ENCODE data around the gene NRF1. TPM values are rescaled to one million over a fixed set of nuclear protein-coding genes. Genes with fewer than 3 reads are reported as not detected.

NRF1 gene
- total and polyA plus RNA-seq, 2 of the 13 experiments (the other 11 are each of a cell fraction or from before 2014, with no cell fraction given) = 9.3 to 10.1 TPM

DNA sequence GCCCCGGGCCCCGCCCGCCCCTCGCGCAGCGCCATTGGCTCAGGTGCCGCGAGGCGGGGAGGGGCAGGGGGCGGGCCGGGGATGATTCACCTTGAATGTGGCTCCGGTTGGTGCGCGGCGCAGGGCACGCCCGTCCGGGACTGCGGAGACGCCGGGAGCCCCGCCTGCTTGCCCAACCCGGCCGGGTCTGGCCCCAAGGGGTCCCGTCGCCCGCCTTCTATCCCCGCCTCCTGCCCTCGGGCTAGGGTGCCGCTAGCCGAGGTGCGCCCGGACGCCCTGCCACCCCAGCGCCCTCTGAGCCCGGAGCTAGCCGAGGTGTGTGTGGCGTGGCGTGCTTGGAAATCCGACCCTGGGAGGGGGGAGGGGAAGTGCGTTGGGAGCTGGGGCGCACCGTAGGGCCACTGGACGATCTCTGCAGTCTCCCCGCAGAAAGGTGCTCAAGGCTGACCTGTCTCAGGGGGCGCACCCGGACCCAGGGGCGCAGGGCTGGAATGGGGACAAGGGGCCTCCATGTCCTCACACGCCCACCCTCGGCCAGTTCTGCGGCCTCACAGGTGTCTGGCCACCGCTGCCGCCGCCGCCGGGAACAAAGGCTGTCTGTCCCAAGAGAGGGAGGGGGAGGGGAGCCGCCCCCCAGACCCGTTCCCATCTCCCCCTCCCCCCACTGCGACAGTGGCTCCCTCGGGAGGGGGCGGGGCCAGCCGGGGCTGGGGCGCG is 168.9 kb downstream of the NRF1 start (continued):
- TF ChIP-seq, protein P1, sequence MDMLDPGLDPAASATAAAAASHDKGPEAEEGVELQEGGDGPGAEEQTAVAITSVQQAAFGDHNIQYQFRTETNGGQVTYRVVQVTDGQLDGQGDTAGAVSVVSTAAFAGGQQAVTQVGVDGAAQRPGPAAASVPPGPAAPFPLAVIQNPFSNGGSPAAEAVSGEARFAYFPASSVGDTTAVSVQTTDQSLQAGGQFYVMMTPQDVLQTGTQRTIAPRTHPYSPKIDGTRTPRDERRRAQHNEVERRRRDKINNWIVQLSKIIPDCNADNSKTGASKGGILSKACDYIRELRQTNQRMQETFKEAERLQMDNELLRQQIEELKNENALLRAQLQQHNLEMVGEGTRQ (IDR thresholded peaks at IDR 0.05; ENCODE audit: low read depth, low read length) = no peak
- TF ChIP-seq, protein P1 (CRISPR knock-in tag; IDR thresholded peaks at IDR 0.05; ENCODE audit: borderline replicate concordance) = no peak
- TF ChIP-seq MEF2D (CRISPR knock-in tag; IDR thresholded peaks at IDR 0.05) (no peak), ZBTB7B (CRISPR knock-in tag; IDR thresholded peaks at IDR 0.05) (no peak), KLF9 (CRISPR knock-in tag; IDR thresholded peaks at IDR 0.05; ENCODE audit: low read depth) (no peak), ZNF775 (CRISPR knock-in tag; IDR thresholded peaks at IDR 0.05; ENCODE audit: borderline replicate concordance) (no peak), AGO2 (optimal IDR thresholded peaks at IDR 0.05; ENCODE audit: low read depth, low read length) (no peak), PHF20 (CRISPR knock-in tag; IDR thresholded peaks at IDR 0.05) (no peak), TCF7L2 (IDR thresholded peaks at IDR 0.05; ENCODE audit: low read depth, low read length) (no peak), WIZ (CRISPR knock-in tag; IDR thresholded peaks at IDR 0.05) (no peak), JDP2 (CRISPR knock-in tag; IDR thresholded peaks at IDR 0.05; ENCODE audit: borderline replicate concordance) (no peak), ZNF629 (CRISPR knock-in tag; conservative IDR thresholded peaks at IDR 0.05) (no peak), ZNF124 (CRISPR knock-in tag; IDR thresholded peaks at IDR 0.05) (no peak), FOXA1 (IDR thresholded peaks at IDR 0.05) (no peak), FOXA1 (CRISPR knock-in tag; IDR thresholded peaks at IDR 0.05) (no peak), NFE2 (CRISPR knock-in tag; IDR thresholded peaks at IDR 0.05) (no peak), ATRX (CRISPR knock-in tag; IDR thresholded peaks at IDR 0.05; ENCODE audit: borderline replicate concordance) (no peak), NR2F2 (IDR thresholded peaks at IDR 0.05; ENCODE audit: borderline replicate concordance, low read depth) (no peak), SNAI1 (CRISPR knock-in tag; IDR thresholded peaks at IDR 0.05; ENCODE audit: borderline replicate concordance) (no peak), ZMYM4 (CRISPR knock-in tag; IDR thresholded peaks at IDR 0.05) (0 out of 2 replicates have a peak, but pooled peaks have one; percentile 20), ZC3H13 (CRISPR knock-in tag; IDR thresholded peaks at IDR 0.05) (0 out of 2 replicates have a peak, but pooled peaks have one; percentile 8), SALL2 (CRISPR knock-in tag; IDR thresholded peaks at IDR 0.05) (0 out of 2 replicates have a peak, but pooled peaks have one; percentile 30), ZSCAN12 (CRISPR knock-in tag; IDR thresholded peaks at IDR 0.05) (no peak), ZNF496 (CRISPR knock-in tag; IDR thresholded peaks at IDR 0.05; ENCODE audit: insufficient replicate concordance) (no peak)
- TF ChIP-seq, protein P2, sequence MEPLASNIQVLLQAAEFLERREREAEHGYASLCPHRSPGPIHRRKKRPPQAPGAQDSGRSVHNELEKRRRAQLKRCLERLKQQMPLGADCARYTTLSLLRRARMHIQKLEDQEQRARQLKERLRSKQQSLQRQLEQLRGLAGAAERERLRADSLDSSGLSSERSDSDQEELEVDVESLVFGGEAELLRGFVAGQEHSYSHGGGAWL (CRISPR knock-in tag; IDR thresholded peaks at IDR 0.05) = 0 out of 2 replicates have a peak, but pooled peaks have one; percentile 45
- TF ChIP-seq, protein P3, sequence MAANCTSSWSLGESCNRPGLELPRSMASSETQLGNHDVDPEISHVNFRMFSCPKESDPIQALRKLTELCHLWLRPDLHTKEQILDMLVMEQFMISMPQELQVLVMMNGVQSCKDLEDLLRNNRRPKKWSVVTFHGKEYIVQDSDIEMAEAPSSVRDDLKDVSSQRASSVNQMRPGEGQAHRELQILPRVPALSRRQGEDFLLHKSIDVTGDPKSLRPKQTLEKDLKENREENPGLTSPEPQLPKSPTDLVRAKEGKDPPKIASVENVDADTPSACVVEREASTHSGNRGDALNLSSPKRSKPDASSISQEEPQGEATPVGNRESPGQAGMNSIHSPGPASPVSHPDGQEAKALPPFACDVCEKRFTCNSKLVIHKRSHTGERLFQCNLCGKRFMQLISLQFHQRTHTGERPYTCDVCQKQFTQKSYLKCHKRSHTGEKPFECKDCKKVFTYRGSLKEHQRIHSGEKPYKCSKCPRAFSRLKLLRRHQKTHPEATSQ (CRISPR knock-in tag; IDR thresholded peaks at IDR 0.05; ENCODE audit: borderline replicate concordance) = no peak
- TF ChIP-seq, protein P4, sequence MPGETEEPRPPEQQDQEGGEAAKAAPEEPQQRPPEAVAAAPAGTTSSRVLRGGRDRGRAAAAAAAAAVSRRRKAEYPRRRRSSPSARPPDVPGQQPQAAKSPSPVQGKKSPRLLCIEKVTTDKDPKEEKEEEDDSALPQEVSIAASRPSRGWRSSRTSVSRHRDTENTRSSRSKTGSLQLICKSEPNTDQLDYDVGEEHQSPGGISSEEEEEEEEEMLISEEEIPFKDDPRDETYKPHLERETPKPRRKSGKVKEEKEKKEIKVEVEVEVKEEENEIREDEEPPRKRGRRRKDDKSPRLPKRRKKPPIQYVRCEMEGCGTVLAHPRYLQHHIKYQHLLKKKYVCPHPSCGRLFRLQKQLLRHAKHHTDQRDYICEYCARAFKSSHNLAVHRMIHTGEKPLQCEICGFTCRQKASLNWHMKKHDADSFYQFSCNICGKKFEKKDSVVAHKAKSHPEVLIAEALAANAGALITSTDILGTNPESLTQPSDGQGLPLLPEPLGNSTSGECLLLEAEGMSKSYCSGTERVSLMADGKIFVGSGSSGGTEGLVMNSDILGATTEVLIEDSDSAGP (CRISPR knock-in tag; IDR thresholded peaks at IDR 0.05; ENCODE audit: borderline replicate concordance) = 0 out of 2 replicates have a peak, but pooled peaks have one; percentile 24
